H1 (cell line): ENCODE results near the gene TSPAN5. TPM values are rescaled to one million over a fixed set of nuclear protein-coding genes. Genes with fewer than 3 reads are reported as not detected.

ENCODE experiments used
- CREB1 ChIP-seq: IDR thresholded peaks from 2 replicates; pipeline ENCODE4 v1.6.1; 2012; ENCODE audit warnings: inconsistent platforms
- CTCF ChIP-seq, 3 experiments: IDR thresholded peaks; 1 replicate in 2 of 3; 2 replicates in 1 of 3; pipeline versions ENCODE4 v1.5.1 to v1.6.1; 2011; ENCODE audit warnings: low read length in 3 of 3, mild to moderate bottlenecking in 3 of 3, inconsistent platforms in 2 of 3, low read depth in 1 of 3, moderate library complexity in 1 of 3; ENCODE audit not compliant: insufficient read depth in 1 of 3; ENCODE audit errors: control extremely low read depth in 1 of 3
- JUND ChIP-seq: IDR thresholded peaks from 2 replicates; pipeline ENCODE4 v1.6.1; 2011; ENCODE audit warnings: mild to moderate bottlenecking, improper control_type of control experiment, low read length
- RAD21 ChIP-seq, 2 experiments: IDR thresholded peaks in 1 of 2; conservative IDR thresholded peaks in 1 of 2; 2 replicates each; pipeline ENCODE4 v1.6.1; 2011; ENCODE audit warnings: low read depth in 2 of 2, low read length in 2 of 2, improper control_type of control experiment in 1 of 2, inconsistent platforms in 1 of 2, mild to moderate bottlenecking in 1 of 2, moderate library complexity in 1 of 2
- SIN3A ChIP-seq, 2 experiments: IDR thresholded peaks in 1 of 2; conservative IDR thresholded peaks in 1 of 2; 2 replicates each; pipeline ENCODE4 v1.6.1; 2011 to 2012; ENCODE audit warnings: low read length in 2 of 2, improper control_type of control experiment in 1 of 2, low read depth in 1 of 2, mild to moderate bottlenecking in 1 of 2
- USF2 ChIP-seq: IDR thresholded peaks from 2 replicates; pipeline ENCODE4 v1.6.1; 2011; ENCODE audit warnings: low read length, improper control_type of control experiment
- polyA plus RNA-seq, 7 experiments: library from polyadenylated mRNA; depleted of rRNA in 3 of 7; stranded (reverse) in 5 of 7; unstranded in 2 of 7; fragments of >200 nt in 5 of 7; fragments of 200-250 nt in 2 of 7; gene quantifications; 1 replicate in 5 of 7; 2 replicates in 1 of 7; 4 replicates in 1 of 7; pipeline versions ENCODE4 v1.2.1 to v1.2.3, GENCODE V29; 2011 to 2013; ENCODE audit warnings: missing spikeins in 2 of 7, mixed read lengths in 2 of 7
- total RNA-seq: library from RNA; stranded (reverse); fragmentation: NEBNext Ultra II Directional; extraction: Animal tissue kit (Norgen Biotek cat#: 25700); gene quantifications from 2 replicates; pipeline ENCODE4 v1.2.1, GENCODE V29; 2021

TSPAN5 gene
- total and polyA plus RNA-seq, 2 of the 8 experiments (the other 6 are each of a cell fraction or from before 2014, with no cell fraction given), result 17.6 to 21.2 TPM

- TF ChIP-seq USF2 (no peak), CTCF (IDR thresholded peaks at IDR 0.05; ENCODE audit: control extremely low read depth in 1 of 3, insufficient read depth in 1 of 3, low read depth in 1 of 3, low read length in 3 of 3) (no peak), SIN3A (conservative IDR thresholded peaks at IDR 0.05 in 1 of 2, IDR thresholded peaks at IDR 0.05 in 1 of 2; ENCODE audit: low read depth in 1 of 2, low read length in 2 of 2) (no peak), JUND (no peak), RAD21 (IDR thresholded peaks at IDR 0.05 in 1 of 2, conservative IDR thresholded peaks at IDR 0.05 in 1 of 2; ENCODE audit: low read depth in 2 of 2, low read length in 2 of 2) (no peak), CREB1 (no peak)
Measured at GRCh38 chr4:98491899-98492559, 166.4 kb downstream of the TSPAN5 start (continued).
